GM10266 (cell line): ENCODE measurements around the gene CFAP45.
A peak's percentile ranks its signal among the peaks of the same experiment; 100 is the strongest.

Experiments used
- DNase-seq: peaks from one replicate; pipeline ENCODE4 v3.0.0; 2012; ENCODE audit errors: extremely low spot score
- TF ChIP-seq, protein P1 (sequence below): IDR thresholded peaks from 2 replicates; pipeline ENCODE4 v1.5.1; 2012; ENCODE audit warnings: mild to moderate bottlenecking, low read depth; ENCODE audit not compliant: control insufficient read depth, insufficient read depth; ENCODE audit errors: missing control alignments

Gene CFAP45

DNA sequence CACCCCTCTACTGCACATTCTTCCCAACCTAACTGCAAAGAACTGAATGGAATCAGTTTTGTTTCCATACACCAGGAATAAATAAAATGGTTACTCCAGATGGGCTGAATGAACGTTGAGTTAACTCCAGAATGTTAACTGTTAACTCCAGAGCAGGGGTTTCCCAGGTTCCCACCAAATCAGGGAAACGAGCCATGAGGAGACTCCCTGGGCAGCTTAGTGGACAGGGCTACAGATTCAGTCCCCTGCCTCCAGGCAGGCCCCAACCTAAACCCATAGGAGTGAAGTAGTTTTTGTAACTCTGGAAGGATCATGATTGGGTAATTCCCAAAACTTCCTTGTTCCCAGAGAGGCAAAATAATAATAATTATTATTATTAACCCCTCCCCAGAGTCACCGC, 51.6 kb downstream of the CFAP45 start:
- TF ChIP-seq, protein P1, sequence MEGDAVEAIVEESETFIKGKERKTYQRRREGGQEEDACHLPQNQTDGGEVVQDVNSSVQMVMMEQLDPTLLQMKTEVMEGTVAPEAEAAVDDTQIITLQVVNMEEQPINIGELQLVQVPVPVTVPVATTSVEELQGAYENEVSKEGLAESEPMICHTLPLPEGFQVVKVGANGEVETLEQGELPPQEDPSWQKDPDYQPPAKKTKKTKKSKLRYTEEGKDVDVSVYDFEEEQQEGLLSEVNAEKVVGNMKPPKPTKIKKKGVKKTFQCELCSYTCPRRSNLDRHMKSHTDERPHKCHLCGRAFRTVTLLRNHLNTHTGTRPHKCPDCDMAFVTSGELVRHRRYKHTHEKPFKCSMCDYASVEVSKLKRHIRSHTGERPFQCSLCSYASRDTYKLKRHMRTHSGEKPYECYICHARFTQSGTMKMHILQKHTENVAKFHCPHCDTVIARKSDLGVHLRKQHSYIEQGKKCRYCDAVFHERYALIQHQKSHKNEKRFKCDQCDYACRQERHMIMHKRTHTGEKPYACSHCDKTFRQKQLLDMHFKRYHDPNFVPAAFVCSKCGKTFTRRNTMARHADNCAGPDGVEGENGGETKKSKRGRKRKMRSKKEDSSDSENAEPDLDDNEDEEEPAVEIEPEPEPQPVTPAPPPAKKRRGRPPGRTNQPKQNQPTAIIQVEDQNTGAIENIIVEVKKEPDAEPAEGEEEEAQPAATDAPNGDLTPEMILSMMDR = no peak
- DNase-seq = no peak

DNA sequence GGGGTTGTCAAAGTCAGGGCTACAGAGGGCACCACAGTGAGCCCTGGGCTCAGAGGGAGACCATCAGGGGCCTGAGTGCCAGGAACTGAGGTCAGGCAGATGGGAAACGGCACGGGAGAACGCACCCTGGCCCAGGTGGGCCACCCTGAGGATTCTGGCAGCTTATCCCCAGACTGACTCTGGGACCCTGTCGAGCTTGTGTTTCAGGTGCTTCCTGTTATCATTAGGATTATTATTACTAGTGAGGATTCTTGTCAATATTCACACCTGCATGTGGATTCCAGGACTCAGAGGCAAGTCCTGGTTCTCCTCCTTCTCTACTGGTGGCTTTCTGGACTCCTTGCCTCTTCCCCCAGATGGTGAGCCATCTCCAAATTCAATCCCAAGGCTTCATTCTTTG, 52.7 kb downstream of the CFAP45 start:
- DNase-seq = no peak
- TF ChIP-seq, protein P1 = no peak

DNA sequence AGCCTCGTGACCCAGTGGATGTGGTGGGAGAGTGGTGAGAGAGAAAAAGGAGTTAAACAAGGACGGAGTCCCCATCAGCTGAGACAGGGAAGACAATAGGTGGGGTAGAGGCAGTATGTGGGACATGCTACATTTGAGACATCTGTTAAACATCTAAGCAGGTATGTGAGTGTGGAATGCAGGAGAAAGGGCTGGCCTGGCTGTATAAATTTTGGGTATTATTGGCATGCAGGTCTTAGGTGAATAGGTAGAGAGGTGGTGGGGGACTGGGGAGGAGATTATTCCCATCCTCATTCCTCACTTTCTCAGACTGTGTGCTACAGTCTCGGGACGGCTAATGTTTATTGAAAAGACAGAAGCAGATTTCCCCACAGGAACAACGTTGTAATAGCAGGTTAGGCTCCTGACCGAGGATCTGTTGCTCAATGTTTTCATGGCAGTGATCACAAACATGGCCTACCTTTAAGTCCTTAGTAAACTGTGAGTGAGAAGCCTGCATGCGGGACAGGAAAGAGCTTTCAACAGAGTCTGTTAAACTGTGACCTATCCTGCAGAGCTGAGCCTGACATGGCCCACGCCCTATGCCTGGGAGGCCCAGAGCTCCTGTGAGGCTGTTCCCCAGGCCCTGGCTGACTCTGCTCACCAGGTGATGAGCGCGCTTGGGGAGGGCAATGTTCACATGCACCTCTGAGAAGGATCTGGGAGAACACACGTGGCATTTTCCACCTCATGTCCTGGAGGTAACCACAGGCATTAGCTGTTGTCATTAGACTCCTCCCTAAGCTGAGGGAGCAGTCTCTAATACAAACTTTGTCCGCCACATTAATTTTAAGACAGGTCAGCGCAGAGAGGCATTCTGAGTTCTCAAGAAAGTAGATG, 54.0 kb downstream of the CFAP45 start:
- no peak for DNase-seq
- TF ChIP-seq, protein P1 = no peak

DNA sequence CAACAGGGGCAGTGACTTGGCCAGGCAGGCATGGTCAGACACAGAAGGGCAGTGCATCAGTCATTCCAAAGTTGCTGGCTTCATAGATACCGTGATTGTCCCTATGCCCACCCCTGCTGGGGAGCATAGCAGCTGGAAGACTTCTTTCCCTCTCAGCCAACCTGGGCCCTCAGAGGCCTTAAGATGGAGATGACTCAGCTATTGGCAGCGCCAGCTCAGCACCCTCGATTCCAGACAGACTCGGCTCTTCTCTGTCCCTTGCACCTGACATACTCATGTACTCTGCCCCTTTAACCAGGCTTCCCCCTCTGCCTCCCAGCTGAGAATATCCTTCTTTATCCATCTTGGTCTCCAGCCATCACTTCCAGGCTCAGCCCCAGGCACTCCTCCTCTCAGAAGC, 56.5 kb downstream of the CFAP45 start:
- TF ChIP-seq, protein P1 = no peak
- DNase-seq = no peak

DNA sequence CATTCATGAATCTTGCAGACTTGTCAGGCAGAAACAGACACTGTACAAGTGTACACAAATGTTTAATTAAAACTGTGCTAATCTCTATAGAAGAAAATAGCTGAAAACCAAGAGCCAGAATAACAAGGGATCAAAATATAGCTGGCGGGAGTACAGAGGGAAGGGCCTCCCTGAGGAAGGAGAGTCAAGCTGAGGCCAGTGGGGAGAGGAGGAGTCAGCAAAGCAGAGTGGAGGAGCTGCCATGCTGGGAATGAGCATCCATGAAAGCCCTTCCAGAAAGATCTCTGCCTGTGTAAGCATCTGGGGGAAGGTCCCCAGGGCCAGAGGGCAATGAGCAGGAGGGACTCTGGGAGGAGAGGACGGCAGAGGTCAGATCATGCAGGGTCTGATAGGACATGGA, 58.2 kb downstream of the CFAP45 start:
- TF ChIP-seq, protein P1 = no peak
- no peak for DNase-seq

DNA sequence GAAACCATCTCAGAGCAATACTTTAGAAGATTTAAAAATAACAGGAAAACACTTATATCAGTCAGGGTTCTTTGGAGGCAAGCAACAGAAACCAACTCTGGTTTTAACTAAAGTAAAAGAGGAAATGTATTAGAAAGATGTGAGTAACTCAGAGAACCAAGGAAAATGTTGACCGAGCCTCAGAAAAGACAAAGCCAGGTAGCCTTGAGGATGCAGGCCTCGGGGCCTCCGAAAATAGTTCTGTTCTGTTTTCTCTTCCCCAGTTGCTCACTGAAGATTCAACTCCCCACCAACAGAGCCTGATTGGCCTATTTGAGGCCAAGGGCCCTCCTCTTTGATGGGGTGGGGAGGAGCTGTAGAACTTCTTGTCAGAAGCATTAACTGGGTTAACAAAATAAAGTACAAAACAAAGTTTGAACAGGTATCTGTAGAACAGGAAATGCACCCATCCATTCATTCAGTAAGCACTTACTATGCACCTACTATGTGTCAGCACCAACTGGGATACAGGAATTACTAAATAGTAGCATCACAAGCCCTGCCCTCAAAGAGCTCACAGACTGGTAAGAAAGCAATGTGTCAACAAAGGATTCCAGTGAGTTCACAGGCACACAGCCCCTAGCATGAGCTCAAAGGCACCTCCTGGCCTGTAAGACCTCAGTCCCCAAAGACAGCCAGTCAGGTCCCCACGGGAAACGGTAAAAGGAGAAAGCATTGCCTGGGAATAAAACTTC, 60.7 kb downstream of the CFAP45 start:
- TF ChIP-seq, protein P1 = no peak
- peak; percentile 58 for DNase-seq

DNA sequence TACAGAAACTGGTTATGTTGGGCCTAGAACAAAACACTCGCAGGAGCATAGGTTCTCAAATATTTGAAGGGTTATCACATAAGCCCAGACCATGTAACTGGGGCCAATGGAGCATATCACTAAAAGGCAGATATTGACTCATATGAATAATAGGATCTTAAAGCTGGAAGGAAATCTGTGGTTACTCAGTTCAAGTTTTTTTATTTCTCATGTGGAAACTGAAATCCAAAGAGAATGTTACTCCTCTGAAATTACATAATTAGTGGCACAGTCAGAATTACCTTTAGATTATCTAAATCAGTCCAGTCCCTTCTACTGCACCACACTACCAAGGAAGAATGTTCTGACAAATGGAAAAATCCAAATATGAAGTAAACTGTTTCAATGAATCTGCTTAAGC, 61.2 kb downstream of the CFAP45 start:
- no peak for DNase-seq
- TF ChIP-seq, protein P1 = no peak
